A549 treated with Mapracorat at 1 μM for 4 hours (cell line): ENCODE measurements around the gene MRPS18B. TPM values are rescaled to one million over a fixed set of nuclear protein-coding genes. Genes with fewer than 3 reads are reported as not detected.

Experiments used
- total RNA-seq: library from RNA; stranded (reverse); fragments of 200-300 nt; extraction: Qiagen RNA extraction; gene quantifications from 5 replicates; pipeline ENCODE4 v1.2.3, GENCODE V29; 2022

Gene MRPS18B
- total RNA-seq: 68.8 to 112 TPM (median 72.9 TPM) in 5 replicates

GRCh38 chr6:30617565-30618269 lies at the start of gene MRPS18B:
Gene MRPS18B, plus strand, starts transcription at chr6:30617840. Its CDS starts 26 bp downstream, at chr6:30617866.

GRCh38 chr6:30571075-30571761 lies 46.4 kb upstream of the MRPS18B start, which contains the start of gene ABCF1:
Gene ABCF1, plus strand, starts transcription at chr6:30571442. Its CDS starts 46 bp downstream, at chr6:30571488.

GRCh38 chr6:30616811-30617564 lies 652 bp upstream of the MRPS18B start, which contains the start of gene PPP1R10:
Gene PPP1R10, minus strand, starts transcription at chr6:30617243. Its CDS starts 7,299 bp downstream, at chr6:30609944.

DNA sequence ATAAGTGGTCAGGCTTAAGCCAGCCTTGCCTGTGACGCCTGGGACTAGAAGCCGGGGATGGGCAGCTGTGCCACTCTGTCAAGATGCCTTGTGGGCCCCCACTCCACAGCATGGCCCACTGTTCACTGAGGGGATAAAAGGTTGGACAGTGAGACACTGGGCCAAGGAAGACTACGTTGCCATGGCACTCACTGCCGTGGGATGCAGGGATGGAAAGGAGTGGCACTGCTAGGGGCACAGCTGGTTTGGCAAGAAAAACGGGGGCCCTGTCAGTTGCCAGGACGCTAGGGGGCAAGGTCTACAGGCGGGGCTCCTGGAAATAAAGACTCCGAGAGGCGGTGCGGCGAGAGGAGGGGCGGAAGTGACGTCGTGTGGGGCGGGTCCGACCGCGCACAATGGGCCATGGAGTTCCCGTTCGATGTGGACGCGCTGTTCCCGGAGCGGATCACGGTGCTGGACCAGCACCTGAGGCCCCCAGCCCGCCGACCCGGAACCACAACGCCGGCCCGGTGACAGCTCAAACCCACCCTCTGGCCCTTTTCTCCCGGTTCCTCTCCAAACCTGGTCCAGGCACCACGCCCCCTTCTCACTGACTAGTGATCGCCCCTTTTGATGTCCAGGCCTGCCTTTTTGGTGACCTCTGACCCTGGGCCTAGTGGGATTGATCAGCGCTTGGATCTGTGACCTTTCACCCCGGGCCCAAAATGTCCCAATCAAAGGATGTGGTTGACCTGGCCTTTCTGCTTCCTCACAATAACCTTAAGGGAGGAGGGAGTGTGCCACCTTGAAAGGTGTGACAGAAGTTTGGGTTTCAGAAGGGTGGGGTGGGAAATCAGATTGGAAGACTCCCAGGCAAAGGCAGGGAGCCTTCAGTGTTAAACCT lies 9.1 kb downstream of the MRPS18B start, which contains the start of gene ATAT1:
TSS of gene ATAT1 (plus strand) at position 391 of the 883 bp plus-strand sequence.

DNA sequence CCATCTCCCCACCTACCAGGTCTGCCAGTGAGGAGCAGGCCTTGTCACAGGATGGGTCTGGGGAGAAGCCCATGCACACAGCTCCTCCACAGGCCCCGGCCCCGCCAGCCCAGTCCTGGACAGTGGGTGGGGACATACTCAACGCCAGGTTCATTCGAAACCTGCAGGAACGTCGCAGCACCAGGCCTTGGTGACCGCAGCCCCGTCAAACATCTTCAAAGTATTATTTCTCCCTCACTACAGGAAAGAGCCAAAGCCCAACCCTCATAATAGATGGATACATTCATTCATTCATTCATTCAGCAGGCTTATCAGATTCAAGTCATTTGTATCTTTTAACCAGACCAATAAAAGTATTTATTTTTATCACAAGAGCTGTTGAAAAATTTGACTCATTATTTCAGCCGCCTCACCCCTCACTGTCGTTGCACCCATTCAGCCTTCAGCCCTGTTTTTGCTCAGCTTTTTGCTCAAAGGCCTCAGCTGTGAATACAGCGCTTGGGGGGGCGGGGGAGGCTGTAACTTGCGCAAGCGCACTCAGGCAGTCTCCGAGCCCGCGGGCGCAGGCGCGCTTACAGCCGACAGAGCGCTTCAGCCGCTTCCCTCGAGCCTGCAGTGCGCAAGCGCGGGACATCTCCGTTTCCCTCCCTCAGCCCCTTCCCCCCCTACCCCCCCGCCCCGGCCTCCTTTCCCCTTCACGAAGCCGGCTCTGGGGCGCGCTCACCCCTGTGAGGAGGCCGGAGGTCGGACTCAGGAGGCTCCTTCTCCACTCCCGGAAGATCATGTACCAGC lies 29.0 kb downstream of the MRPS18B start, which contains the start of gene C6orf136:
TSS of gene C6orf136 (plus strand) at position 684 of the 792 bp plus-strand sequence. CDS start at position 783, 99 bp downstream.

GRCh38 chr6:30672445-30673253 lies 55.0 kb downstream of the MRPS18B start, which contains the start of gene DHX16:
Gene DHX16, minus strand, starts transcription at chr6:30673006. Its CDS starts 165 bp downstream, at chr6:30672841.

Other genes starting within 250 kb of the MRPS18B start
- gene HLA-E, start 128.3 kb upstream of the MRPS18B start, total RNA-seq: 56.4 to 67.3 TPM (median 59.7 TPM) in 5 replicates
- 28.7 to 34.3 TPM (median 33.2 TPM) in 5 replicates for gene GNL1, start 61.4 kb upstream of the MRPS18B start, total RNA-seq
- 14.9 to 17.6 TPM (median 16.6 TPM) in 5 replicates for gene PRR3, start 60.5 kb upstream of the MRPS18B start, total RNA-seq
- 46.8 to 55.1 TPM (median 50.0 TPM) in 5 replicates for gene ABCF1, start 46.4 kb upstream of the MRPS18B start, total RNA-seq
- 28.1 to 45.4 TPM (median 29.3 TPM) in 5 replicates for gene PPP1R10, start 597 bp upstream of the MRPS18B start, total RNA-seq
- gene ATAT1, start 9.0 kb downstream of the MRPS18B start, total RNA-seq: 4.4 to 6.3 TPM (median 6.0 TPM) in 5 replicates
- gene C6orf136, start 29.3 kb downstream of the MRPS18B start, total RNA-seq: 10.1 to 14.3 TPM (median 12.1 TPM) in 5 replicates
- 25.2 to 30.4 TPM (median 27.0 TPM) in 5 replicates for gene DHX16, start 55.2 kb downstream of the MRPS18B start, total RNA-seq
- gene PPP1R18, start 68.8 kb downstream of the MRPS18B start, total RNA-seq: 41.4 to 47.5 TPM (median 44.5 TPM) in 5 replicates
- 23.1 to 27.4 TPM (median 25.9 TPM) in 5 replicates for gene NRM, start 73.1 kb downstream of the MRPS18B start, total RNA-seq
- 14.9 to 21.3 TPM (median 16.4 TPM) in 5 replicates for gene MDC1, start 99.4 kb downstream of the MRPS18B start, total RNA-seq
- 822 to 948 TPM (median 905 TPM) in 5 replicates for gene TUBB, start 102.5 kb downstream of the MRPS18B start, total RNA-seq
- gene FLOT1, start 124.8 kb downstream of the MRPS18B start, total RNA-seq: 84.0 to 102 TPM (median 90.7 TPM) in 5 replicates
- gene IER3, start 126.7 kb downstream of the MRPS18B start, total RNA-seq: 48.0 to 79.6 TPM (median 72.7 TPM) in 5 replicates